SHP77 (cell line): ENCODE measurements around the gene LIMCH1.
"Not testable (repeated sequence)": the region's sequence is repeated elsewhere in the genome, so short reads cannot be mapped to it uniquely, and the experiment has no call there.

Source experiments
- DNase-seq, 2 experiments: peaks; one replicate each; lab custom pipeline; 2025; lab: John Stamatoyannopoulos, UW

Gene LIMCH1

DNA sequence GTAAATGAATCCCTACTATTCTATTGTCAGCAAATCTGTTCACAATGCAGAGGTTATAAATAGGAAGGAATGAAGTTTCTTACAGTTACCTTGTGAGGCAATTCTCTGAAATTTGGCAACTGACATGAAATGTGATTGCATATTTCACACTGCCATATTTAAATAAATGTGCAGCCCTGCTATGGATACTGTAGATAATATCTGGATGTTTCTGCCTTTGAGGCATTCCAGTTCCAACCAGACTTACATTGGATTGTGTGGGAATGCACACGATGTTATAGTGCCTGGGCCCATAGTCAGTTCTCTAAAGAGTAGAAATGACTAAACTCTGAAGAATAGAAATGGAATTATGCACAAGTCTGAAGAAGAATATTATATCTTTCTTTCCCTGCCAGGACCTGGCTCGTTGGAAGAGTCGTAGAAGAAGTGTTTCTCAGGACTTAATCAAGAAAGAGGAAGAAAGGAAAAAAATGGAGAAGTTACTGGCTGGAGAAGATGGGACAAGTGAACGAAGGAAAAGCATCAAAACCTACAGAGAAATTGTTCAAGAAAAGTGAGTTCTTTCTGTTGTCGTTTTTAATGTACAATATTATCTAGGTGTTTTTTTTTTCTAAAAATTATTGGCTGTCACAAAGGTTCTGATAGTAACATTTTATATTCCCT, 107.9 kb downstream of the LIMCH1 start:
- no peak for DNase-seq

DNA sequence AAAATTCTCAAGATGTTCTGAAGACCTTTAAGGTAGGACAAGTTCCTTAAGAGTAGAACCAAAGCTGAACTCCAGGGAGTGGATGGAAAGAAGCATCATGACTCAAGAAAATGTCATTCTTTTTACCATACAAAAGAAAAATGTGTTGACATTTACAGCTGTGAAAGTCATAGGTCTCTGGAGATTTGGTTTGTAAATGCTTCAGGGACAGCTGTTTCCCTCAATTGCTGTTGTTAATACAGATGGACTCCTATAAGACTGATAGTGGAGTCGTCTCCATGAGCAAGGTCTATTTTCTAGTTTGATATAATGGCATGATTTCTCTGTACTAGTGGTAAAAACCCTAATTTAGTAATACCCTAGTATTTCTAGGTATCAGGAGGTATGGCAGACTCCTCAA, 108.9 kb downstream of the LIMCH1 start:
- no peak for DNase-seq

DNA sequence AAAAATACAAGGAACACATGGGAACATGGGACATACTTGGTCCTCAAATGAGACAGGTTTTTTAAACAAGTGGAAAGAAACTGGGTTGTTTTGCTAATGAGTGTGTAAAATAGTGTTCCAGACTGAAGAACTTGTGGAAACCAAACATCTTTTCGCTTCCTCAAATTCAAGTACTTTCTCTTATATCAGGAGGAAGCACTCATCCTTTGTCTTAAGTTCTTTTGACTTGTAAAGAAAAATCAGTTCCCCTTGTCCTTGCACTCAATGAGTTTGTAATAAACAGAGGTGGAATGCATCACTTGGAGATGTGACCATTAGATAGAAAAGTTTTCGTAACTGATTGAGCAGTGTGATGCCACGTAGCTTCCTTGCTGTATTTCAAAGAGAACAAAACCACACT, 109.4 kb downstream of the LIMCH1 start:
- no peak for DNase-seq

DNA sequence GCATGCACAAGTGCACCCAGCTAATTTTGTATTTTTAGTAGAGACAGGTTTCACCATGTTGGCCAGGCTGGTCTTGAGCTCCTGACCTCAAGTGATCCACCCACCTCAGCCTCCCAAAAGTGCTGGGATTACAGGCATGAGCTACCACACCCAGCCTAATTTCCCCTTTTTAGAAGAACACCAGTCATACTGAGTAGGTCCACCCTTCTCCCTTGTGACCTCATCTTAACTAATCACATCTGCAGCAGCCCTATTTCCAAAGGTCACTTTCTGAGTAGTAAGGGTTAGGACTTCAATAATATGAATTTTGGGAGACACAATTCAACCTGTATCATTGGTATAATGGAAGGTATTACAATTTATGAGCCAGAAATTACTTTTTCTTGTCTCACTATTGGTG, 113.2 kb downstream of the LIMCH1 start:
- not testable (repeated sequence) for DNase-seq

DNA sequence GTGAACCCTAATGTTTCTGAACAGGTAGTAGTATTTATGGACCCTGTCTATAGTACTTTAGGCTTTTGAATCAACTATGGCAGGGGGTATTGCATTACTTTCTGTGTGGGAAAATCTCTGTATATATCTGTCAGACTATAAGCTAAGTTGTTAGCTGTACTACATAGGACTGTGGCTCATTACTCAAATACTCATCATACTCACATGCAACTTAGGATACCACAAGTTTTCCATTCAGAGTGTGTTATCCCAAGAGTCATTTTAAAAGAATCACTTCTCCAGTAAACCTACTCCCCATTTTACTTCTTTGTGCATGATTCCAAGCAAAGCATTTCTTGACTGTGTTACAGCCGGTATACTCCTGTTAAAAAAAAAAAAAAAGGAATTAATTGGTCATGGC, 115.0 kb downstream of the LIMCH1 start:
- no peak for DNase-seq

DNA sequence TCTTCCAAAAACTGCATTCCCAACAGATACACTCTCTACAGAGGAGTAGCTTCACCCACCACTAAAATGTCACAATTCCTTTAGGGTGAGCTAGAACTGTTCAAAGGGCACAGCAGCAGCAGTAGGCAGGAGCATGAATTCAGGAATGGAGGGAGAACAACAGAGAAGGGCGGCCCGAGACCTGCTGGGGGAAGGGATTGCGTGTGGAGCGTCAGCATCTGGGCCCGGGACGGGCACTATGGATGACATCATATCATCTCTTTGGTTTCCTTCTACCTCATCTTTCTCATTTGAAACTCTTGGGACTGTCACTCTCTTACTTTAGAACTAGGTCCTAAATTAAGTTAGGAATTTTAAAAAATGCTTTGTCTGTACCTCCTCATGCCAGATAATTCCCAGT, 115.6 kb downstream of the LIMCH1 start:
- no peak for DNase-seq

DNA sequence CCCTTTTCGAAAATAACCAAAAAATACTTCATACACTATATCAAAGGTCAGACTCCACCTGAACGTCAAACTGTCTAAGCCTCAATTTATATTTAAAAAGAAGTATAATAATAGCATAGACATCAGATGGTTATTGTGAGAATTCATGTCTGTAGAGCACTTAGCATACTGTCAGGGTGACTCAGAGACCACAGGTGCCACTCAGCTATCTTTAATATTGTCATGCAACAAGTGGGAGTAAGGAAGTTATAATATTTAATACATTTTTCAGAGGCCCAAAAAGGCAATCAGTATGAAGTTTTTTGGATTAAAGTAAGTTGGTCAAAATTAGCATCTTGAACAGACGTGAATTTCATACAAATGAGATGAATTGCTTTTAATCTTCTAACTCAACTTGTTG, 117.2 kb downstream of the LIMCH1 start:
- DNase-seq, result no peak

DNA sequence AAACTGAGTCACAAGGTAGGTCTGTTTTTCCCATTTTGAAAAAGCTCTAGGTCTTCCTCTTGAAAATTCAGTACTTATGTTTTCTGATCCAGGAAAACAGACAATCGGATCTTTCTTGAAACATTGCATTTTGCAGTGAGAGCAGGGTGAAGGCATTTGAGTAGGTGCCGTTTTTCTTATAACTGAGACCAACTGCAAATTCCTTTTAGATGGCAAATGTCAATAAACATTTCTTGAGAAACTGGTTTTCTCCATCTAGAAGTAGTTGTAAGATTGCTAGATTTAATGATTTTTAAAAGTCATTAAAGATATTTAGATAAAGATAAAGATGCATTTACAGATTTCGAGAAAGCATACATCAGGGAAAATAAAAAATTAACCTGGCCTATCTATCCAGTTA, 118.1 kb downstream of the LIMCH1 start:
- DNase-seq, result no peak

DNA sequence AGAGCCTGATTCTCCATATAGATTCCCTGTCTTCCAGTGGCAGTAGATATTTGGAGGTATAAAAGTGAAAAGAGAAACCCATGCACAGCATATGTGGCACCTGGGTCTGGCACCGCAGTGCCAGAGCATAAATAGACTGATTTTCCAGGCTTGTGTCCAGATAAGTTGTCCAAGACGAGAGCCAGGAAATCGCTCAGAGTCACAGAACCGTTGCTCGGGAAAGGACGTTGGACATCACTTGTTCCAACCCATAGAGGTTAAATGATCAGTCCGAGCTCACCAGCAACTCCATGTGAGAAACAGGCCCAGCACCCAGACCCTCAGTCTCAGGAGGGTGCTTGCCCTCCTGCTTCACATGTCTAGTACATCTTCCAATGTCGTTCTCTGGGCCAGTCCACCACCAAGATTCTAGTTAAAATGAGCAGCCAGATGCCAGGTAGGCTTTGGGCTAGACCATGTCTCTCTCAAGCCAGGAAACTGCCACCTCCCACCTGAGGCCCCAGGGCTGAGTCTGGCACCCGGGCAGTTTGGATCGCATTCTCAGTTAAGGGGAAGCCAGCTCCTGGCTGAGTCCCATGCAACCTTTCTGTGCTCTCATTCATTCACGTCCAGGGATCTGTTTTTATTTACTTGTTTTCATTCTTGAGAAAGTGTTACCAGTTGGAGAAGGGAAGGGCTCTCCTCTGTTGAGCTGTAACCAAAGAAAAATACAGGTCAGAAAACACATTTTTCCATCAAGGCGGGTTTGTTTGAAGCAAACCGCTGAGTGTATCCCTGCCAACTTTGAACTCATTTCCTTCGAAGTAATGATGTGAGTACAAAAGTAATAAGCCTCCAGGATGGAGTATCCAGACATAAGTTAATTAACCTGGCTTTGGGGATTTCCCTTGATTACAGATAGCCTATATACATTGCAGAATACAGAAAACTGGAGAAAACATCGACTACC, 118.9 kb downstream of the LIMCH1 start:
- DNase-seq, result no peak

DNA sequence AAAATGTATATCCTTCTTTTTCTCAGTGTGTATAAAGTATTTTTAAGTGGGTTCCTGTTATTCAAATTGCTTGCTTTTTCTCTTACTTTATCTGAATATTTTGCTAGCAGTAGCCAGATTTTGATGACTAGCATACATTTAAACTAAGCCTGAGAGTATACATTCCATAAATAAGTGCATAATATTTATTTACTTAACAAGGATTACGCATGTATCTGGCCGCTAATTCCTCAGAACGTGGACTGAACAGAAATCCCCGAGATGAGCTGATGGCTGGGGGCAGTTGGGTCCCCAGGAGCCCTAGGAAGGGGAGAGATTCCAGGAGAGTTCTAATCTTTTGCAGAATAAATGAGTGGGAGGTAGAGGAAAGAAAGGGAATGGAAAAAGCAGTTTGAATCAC, 119.6 kb downstream of the LIMCH1 start:
- DNase-seq, result no peak

DNA sequence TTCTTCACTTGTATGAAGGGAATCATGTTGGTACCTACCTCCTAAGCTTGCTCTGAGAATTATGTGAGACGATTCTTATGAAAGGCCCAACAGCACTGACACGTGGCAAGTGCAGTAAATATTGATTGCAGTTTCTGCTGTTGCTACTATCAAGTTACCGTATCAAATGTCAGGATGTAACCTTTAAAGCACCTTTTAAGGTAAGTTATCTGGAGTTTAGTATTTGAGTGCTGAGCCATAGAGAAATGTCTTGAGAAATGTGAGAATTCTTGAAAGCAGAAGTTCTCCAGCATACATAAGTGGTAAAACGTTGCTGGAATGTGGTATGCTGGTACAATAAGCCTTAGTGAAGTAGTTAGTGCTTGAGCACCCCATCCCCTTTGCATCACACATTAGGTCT, 120.2 kb downstream of the LIMCH1 start:
- DNase-seq, result no peak

DNA sequence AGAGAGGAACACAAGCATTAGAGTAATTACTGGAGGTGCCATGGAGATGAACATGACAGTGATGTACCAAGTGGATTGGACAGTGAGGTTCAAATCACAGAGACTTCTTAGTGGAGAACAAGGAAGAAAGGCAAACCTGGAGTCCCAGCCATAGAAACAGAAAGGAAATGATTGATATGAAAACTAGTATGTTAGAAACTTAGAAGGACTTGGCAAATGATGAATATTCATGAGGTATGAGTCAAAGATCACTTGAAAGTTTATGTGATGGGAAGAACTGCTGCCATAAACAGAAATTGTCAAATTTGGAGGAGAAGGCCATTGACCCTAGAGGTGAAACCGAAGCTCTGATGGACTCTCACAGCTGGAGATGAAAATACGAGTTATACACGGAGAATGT, 122.4 kb downstream of the LIMCH1 start:
- no peak for DNase-seq

DNA sequence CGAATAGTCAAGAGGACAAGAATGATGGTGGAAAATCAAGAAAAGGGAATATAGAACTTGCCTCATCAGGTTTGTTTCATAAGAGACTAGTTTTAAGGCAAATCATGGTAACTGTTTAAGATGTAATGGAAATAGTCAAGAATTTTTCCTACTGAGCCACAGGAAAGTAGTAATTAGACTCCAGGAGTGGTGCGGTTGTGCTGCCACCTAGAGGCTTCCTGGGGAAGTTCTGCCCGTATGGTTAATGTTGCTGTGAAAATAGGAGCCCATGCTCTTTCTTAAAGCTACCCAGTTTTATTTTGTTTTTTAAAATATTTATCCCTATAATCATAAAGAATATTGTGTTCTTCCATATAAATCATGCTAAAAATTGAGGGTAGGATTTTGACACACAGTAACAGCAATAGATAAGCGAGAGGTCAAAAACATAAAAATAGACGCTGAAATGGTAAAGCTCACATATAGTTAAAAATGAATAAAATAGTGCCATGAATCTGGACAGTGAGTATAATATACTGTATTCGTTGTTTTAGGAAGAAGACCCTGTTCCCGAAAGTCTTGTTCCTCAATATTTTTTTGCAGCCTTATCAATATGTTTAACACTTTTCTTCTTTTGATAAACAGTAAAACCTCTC, 123.6 kb downstream of the LIMCH1 start:
- DNase-seq, result peak in 1 of 2 experiments; percentile 3

DNA sequence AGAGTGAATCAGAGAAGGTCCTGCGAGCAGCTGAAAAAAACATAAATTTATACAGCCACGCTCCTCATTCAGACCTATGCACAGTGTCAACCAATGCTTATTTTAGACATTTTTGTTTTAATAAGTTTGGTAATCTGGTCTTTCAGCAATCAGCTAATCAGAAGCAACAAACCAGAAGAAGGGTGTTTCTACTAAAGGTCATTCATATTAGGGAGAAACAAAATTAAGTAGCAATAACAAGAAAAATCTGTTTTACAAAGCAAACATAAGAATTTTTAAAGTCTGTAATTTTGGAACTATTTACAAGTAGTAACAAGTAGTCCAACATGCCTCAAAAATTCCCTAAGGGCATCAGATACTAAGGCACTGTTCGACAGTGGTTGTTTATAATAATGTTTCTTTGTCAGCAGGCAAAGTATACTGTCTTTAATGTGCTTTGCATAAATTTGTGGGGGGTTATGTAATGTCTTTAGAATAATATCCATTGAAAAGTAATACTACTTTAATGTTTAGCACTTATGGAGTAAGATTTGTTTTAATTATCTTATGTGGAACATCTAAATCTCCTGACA, 127.8 kb downstream of the LIMCH1 start:
- DNase-seq, result no peak

DNA sequence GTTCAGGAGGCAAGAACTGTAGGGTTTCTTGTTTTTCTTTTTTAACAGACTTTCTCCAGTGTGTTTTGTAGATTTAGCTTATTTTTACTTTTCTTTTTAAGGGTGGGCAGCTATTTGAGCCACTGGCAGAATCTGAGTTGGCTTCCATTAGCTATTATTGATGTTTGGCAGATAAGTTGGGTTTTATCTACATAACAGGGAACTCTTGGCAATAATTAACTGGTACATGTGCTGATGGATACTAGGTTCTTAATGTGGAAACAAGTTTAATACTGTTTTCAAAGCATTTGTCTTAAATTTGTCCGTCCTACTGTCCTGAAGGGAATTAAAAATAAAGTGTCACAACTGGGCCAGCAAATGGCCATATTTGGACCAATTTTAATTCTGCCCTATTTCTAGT, 130.1 kb downstream of the LIMCH1 start:
- DNase-seq, result no peak

DNA sequence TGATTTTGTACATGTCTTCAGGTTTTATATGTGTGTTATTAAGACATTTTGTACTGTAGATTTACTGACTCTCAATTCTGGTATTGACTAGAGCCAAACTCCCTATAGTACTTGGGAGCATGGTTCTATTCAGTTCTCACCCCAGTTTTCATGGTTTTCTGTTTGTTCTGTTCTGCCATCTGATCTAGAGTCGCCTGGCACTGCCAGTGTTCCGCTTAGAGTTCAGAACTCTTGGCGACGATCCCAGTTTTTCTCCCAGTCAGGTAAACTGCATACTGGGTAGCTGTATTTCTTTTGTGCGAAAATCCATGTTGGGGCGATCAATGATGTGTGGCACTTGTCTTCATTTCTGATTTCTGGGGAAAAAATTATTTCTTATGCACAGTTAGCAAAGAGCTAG, 132.6 kb downstream of the LIMCH1 start:
- DNase-seq, result no peak

DNA sequence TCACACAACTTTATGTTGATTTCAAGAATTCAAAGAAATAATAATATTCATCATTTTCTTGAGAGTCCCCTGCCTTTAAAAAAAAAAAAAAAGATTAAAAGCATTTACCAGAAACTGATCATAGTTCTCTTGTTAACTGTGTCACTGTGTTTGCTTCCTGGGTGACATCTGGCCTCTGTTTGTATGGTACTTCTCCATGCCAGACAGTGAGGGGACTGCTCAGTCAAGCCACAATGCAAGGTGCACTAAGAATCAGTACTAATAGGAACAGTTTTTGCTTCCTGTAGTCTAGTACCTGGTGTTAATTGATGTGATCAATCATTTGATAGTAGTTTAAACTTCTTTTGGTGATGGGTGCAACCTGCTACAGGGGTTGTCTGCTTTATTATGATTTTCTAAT, 133.0 kb downstream of the LIMCH1 start:
- DNase-seq, result no peak

DNA sequence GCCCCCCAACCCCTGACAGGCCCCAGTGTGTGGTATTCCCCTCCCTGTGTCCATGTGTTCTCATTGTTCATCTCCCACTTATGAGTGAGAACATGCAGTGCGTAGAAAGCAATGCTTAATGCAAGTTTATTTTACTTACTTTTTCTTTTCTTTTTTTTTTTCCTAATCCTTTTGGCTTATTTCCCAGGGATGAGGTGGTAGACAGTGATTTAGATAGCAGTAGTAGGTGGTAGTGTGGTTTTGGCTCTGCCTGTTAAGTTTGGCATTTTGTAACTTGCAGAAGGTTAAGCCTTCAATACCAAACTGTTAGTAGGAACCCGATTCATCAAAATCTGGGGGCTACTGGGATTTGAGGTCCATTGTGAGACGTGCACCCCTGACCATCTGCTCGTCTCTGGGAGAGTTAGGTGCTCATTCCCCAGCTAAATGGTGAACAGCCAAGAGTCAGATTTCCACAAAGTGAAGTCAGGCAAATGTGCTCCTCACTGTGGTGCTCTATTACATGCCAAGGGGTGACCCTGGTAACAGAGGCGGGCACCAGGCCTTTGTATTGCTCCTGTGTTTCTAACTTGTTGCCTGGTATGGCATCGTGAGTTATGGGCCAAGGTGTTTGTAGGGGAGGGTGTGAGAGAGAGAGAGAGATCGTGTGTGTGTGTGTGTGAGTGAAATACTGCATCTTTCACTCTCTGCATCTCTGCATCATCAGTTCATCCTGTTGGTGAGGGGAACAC, 140.3 kb downstream of the LIMCH1 start:
- no peak for DNase-seq

DNA sequence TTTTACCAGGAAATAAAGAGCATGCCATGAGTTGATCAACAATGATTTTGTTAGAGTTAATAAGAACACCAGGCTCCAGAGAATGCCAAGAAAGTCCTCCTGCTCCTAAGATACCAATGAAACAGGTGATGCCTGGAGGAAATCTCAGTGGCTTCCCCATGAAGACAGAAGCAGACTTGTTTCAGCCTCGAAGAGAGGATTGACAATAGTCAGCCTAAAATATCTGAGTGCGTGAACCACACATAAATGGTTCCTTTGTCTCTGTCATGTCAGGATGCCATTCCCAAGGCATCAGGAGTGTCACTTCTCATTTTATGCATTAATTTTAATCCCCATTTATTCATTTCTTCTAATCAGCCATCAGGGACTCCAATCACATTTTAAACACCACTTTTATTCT, 141.0 kb downstream of the LIMCH1 start:
- no peak for DNase-seq

DNA sequence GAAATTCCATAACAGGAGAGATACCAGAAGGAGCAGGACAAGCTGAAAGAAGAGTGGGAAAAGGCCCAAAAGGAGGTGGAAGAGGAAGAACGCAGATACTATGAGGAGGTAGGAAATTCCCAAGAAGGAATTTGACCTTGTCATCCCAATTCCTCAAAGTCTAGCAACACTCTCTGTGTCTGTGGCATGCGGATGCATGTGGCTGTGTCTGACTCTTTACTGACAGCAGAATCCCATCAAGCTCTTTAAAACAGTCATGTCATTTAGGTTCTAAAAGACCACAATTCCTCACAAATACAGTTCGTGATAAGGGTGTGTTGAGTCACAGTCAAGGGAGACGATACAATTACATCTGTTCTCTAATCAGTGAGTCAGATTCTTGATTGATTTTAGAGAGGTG, 142.0 kb downstream of the LIMCH1 start:
- DNase-seq, result no peak

DNA sequence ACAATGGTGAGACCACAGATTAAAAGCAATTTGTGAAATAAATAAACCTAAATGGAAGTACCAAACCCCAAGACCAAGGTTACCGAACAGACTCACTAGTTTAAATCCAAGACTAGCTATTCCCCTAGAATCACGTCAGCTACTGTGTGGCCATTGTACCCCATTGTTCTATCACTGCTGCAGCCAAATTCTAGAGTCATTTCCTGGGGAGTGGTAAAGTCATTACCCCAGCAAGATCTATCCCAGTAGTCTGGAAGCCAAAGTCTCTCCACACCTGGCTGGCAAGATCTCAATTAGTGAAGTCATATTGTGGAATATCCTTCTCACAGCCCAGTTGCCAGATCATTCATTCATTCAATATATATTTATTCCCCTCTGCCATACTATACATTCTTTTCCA, 143.1 kb downstream of the LIMCH1 start:
- DNase-seq, result no peak

DNA sequence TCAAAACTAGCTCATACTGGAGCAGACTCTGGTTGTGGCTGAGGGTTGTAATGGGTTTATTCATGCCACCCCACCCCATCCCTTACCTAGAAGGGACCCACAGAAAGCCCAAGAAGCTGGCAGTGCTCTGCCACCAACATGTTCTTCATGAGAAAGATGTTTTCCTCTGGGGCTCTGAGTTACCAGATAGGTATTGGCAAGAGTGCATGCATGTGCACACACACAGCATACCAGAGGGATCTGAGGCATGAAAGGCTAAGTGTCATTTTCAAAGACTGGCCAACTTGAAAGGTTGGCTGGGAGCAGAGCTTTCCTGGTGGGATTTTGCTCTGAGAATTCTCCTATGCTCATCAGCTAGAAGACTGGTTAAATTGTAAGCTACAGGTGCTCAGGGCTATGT, 145.4 kb downstream of the LIMCH1 start:
- no peak for DNase-seq
